ENCODE data around the gene ITPRID1. TPM values are rescaled to one million over a fixed set of nuclear protein-coding genes. Genes with fewer than 3 reads are reported as not detected.
"Not testable (repeated sequence)": the region's sequence is repeated elsewhere in the genome, so short reads cannot be mapped to it uniquely, and the experiment has no call there.

The ITPRID1 gene
- total RNA-seq, 1 experiment from 2014 or later: not detected

DNA sequence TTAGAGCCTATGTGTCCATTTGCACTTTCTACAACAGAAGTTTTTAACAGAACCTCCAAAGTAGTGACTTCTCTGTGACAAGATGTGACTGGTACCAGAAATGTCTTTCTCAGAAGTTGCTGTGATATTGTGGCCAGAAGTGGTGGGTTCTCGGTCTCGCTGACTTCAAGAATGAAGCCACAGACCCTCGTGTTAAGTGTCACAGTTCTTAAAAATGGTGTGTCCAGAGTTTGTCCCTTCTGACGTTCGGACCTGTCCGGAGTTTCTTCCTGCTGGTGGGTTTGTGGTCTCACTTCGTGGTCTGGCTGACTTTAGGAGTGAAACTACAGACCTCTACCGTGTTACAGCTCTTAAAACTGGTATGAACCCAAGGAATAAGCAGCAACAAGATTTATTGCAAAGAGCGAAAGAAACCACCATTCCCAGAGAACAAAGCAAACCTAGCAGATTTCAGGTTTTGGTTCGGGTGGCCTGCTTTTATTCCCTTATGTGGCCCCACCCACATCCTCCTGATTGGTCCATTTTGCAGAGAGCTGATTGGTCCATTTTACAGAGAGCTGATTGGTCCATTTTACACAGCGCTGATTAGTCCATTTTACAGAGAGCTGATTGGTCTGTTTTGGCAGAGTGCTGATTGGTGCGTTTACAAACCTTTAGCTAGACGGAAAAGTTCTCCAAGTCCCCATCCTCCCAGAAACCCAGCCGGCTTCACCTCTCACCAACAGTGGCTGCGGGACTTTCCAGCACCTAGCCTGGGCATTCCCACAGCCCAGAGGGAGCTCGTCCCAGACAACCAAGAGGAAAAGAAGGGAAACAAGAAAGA, 3.0 kb downstream of the ITPRID1 start:
- DNase-seq (ENCODE audit: extremely low read depth, low read depth): no peak

DNA sequence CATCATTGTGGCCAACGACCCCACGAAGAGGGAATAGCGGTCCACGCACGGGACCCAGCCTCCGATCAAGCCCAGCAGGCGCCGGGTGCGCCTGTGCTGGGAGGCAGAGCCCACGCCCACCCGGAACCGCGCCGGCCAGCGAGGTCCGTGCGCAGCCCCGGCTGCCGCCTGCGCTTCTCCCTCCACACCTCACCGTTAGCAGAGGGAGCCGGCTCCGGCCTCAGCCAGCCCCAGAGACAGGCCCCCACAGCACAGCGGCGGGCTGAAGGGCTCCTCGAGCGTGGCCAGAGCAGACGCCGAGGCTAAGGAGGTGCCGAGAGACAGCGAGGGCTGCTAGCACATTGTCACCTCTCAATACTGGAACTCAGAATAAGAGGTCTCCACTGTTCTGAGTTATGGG, 3.6 kb downstream of the ITPRID1 start:
- DNase-seq (ENCODE audit: extremely low read depth, low read depth): no peak

DNA sequence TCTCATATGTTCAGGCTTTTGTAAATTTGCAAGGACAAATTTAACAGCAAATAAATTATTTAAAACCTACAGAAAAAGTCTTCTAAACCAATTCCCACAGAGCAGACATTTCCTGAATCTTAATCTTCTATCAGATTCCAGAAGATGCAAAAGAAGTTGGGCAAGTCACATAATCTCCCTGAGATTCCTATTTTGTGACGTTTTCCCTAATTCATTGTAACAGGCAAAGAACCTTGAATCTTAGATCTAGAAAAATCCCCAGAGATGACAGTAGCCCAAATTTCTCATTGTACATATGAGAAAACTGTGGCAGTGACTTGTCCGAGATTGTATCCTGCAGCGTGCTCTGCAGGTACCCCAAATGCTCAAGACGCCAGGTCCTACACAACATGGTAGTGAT, 4.9 kb downstream of the ITPRID1 start:
- no peak for DNase-seq (ENCODE audit: extremely low read depth, low read depth)

DNA sequence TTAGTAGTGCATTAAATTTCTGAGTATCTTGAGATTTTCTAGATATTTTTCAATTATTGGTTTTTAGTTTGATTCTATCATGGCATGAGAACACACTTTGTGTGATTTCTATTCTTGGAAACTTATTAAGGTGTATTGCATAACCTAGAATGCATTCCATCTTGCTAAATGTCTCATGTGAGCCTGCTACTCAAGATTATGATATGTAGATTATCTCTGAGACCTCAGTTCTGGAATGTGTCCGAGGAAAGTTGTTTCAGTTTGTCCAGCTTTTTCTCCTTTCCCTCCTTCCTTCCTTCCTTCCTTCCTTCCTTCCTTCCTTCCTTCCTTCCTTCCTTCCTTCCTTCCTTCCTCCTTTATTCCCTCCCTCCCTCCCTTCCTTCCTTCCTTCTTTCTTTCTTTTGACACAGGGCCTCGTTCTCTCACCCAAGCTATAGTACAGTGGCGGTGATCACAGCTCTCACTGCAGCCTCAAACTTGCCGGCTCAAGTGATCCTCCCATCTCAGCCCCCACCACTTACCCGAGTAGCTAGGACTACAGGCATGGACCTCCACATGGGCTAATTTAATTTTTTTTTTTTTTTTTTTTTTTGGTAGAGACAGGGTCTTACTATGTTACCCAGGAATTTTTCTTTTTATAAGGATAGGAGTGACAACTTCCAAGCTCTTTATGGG, 7.6 kb downstream of the ITPRID1 start:
- no peak for DNase-seq (ENCODE audit: extremely low read depth, low read depth)

DNA sequence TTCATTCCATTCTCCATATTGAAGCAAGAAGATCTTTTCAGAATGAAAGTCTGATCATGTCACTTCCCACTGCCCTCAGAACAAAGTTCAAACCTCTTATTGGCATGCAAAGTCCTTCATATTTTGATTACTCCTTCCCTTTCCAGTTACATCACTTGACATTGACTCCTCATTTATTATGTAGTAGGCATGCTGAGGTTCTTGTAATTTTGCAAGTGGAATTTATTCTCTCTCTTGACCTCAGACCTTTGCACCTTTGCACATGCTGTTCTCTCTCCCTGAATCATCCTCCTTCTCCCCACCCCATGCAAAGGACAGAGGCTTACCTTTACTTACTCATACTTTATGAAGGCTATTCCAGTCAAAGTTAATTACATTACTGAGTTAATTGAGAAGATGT, 13.0 kb downstream of the ITPRID1 start:
- no peak for DNase-seq (ENCODE audit: extremely low read depth, low read depth)

DNA sequence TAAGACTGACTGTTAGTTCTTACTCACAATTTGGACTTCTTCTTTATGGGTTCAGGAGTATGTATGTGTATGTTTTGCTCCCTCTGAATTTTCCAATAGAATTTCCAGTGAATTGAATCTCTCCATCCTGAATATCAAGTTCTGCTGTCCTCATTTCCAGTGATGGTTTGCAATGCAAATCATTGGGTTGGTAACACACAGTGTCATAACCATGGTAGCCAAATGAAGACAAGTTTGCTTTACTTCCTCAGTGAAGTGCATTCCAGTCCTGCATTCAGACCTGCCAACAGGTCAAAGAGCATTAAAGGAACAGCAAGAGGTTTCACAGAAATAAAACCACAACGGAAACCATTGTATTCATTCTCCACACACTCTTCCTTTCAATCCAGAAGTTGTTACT, 15.2 kb downstream of the ITPRID1 start:
- no peak for DNase-seq (ENCODE audit: extremely low read depth, low read depth)

DNA sequence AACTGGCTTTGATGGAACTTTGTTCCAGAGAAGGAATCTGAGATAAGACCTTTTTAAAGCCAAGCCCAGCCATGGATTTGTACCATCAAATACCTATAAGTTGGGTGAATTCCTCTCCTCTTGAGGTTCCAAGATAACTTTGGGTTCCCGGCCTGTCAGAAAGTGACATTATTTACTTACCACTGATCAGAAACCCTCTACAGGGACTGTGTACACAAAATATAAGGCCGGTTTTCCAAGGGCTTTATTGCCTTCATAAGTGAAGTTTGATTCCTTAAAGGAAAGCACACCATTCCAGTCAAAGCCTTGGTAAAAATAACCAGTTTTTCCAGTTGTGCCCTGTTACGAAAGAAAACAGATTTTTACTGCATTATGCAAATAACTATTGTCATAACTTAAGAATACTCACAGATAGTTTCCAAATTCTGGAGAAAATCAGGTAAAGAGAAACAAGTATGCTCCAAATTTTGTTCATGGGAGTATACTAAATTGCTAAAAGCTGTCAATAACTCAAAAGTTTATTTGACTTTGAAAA, 26.8 kb downstream of the ITPRID1 start:
- not testable (repeated sequence) for DNase-seq (ENCODE audit: extremely low read depth, low read depth)

DNA sequence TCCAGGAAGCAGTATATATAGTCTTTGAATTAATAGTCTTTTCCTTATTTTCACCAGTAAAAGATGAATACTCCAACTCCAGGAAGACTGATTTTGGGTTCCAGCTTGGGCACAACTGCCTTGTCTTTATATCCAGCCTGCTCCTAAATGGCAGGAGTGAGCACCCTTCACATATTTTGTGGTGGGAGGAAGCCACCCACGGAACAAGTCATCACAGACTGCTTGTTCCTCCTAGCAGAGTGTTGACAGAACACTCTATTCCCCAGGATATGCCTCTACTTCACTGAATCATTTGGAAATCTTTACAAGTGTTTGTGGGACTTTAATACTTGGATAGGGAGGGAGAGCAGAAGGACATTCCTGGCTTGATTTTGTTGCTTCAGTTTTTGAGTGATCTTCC, 31.7 kb downstream of the ITPRID1 start:
- DNase-seq (ENCODE audit: extremely low read depth, low read depth): no peak

DNA sequence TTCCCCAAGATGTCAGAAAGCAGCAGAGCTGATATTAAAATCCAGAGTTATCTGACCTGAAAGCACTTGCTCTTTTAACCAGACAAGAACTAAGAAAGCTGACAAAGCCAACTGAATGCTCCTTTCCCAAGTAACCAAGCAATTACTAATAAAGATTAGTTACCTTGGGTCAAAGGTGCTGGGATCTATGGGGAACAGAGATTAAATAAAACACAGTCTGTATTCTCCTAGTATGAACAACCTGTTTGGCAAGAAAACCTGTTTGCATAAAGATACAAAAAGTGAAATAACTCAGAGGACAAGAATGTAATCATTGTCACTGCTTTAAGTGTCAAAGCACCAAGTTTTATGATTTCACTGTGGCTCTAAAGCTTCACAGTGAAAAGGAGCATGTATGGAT, 35.7 kb downstream of the ITPRID1 start:
- no peak for DNase-seq (ENCODE audit: extremely low read depth, low read depth)

DNA sequence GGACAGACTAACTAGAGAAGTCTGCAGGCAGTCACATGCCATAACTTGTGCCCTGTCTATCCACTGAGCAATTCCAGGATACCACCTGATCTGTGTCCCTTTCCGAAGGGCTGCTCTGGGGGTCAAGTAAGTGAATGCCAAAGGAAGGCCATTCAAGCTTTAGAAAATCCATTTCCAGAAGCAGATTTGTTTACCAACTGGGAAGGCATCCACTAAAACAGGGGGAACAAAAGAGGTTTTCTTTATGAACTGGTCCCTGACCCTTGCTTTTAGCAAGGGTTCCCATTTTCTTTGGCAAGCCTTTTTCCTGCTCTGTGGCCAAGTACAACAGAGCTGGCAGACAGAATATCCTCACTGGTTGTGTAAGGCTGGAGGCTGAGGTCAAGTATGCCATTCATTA, 36.5 kb downstream of the ITPRID1 start:
- DNase-seq (ENCODE audit: extremely low read depth, low read depth): no peak

DNA sequence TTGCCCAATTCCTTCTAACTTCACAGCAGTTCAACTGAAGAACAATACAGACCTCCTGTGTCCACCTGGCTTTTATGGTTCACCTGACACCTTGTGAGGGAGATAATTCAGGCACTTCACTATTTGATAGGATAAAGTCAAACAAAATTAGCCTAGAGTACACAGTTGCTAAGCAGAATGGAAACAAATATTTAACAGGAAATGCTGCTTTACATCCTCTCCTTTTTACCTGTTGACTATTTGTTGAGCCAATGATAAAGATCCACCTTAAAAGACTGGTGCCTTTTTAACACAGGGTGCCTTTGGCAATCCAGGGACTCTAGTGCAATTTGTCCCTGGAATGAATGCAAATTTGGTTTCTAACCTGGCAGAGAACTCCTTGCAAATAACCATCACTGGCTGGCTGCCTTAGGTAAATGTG, 39.8 kb downstream of the ITPRID1 start:
- no peak for DNase-seq (ENCODE audit: extremely low read depth, low read depth)

DNA sequence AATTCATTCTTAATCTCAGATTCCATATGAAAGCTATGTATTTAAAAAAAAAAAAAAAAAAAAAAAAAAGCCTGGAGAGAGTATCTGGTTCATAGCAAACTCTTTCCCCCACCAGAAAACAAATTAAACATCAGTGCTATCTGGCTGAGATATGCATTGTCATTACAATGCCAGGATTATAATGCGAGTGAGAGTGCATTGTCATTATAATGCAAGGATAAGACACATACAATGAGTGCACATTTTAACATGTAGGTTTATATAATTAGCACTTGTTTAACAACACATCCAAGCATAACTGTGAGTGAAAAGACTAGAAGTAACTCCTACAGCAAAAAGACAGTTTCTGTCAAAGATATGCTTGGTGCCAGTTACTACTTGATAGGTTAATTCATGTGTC, 48.1 kb downstream of the ITPRID1 start:
- no peak for DNase-seq (ENCODE audit: extremely low read depth, low read depth)

DNA sequence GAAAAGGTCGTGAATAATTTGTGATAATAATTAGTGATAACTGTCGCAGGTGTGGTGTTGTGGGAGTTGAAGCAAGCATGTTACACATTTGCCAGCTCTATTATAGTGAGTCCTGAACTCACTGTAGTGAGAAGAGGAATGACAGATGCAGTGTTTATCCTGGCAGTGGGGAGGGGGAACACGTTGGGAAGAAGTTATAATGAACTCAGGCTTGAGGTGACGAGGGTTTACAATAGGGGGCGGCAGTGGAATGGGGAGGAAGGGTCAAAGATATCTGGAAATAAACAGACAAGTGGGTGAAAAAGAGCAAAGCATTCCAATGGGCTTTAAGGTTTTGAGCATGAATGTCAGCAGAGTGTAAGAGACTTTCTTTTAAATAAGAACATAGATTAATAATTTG, 49.6 kb downstream of the ITPRID1 start:
- no peak for DNase-seq (ENCODE audit: extremely low read depth, low read depth)

DNA sequence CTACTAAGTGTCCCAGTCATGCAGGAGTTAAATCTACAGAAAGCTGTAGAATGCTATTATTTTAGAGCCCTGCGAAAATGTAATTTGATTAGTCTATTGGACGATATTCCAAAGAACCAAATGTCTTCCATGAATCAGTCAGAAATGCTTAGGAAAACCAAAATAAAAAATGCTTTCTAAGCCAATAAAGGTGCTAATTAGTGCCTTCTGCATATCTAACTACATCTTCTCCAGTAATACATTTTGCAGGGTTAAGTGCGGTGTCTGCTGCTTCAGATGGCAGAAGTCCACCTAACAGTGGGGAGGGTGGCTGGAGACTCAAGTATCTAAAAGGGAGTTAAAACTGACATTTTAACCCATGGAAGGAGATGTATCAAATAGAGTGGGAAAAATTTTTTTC, 50.1 kb downstream of the ITPRID1 start:
- no peak for DNase-seq (ENCODE audit: extremely low read depth, low read depth)

DNA sequence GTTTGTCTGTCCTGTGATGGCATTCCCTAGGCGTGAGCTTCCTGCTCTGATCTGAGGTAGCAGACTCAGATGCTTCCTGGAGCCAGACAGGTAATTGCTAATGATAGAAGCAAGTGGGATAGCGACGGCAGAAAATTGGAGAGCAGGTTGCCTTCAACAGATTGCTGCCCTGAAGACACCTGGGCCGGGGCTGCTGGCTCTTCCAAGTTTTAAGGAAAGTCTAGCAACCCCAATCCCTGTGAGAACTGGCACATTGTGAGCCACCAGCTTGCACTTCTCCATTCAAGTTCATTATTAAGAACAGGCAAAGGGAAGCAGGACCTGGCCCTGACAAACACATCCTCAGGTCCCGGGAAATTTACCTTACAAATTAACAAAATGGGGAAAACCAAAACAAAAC, 50.8 kb downstream of the ITPRID1 start:
- DNase-seq (ENCODE audit: extremely low read depth, low read depth): no peak

DNA sequence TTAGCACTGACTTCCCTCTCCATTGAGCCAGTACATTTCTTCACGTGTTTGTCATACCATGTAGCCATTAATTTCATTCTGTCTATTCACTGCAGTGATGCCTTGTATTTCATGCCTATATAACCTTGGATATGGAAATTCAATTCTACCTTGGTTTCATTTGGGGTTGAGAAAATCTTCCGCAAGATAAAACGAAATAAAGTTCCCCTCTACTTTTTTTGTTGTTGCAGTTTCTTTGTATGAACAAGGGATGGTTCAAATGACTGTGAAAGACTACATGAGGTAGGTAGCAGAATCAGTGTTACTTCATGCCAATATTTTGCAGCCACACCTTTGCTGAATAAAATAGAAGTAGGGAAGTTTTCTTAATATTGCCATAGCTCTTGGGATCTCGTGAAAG, 55.6 kb downstream of the ITPRID1 start:
- no peak for DNase-seq (ENCODE audit: extremely low read depth, low read depth)

DNA sequence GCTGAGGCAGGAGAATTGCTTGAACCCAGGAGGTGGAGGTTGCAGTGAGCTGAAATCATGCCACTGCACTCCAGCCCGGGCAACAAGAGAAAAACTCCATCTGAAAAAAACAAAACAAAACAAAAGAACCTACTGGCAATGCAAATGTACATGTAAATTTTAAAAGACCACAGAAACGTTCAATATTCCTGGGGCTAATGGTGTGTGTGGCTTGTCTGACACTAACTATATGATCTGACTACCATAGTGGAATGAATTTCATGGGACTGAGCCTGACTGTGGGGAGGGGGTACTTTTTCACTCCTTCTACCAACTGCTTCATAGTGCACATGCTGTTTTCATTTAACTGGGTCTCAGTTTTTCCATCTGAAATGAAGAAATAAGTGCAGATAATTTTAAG, 69.6 kb downstream of the ITPRID1 start:
- no peak for DNase-seq (ENCODE audit: extremely low read depth, low read depth)

DNA sequence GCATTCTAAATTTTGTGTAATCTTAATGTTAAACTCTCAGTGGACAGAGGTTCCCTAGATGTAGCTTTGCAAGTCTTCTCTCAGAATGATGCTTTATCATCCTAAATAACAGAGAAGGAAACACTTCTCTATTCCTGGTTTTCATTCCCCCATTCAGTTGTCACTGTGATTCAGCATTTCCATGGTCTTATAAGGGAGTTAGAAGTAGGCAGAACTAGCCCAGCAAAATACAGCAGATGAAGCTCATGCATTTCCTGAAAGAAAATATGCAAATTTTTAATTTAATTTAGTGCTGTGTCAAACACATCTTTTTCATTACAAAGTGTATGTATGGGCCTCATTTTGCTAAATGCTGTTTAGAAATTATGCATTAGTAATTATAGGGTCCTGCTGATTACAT, 70.1 kb downstream of the ITPRID1 start:
- DNase-seq (ENCODE audit: extremely low read depth, low read depth): peak; percentile 35

DNA sequence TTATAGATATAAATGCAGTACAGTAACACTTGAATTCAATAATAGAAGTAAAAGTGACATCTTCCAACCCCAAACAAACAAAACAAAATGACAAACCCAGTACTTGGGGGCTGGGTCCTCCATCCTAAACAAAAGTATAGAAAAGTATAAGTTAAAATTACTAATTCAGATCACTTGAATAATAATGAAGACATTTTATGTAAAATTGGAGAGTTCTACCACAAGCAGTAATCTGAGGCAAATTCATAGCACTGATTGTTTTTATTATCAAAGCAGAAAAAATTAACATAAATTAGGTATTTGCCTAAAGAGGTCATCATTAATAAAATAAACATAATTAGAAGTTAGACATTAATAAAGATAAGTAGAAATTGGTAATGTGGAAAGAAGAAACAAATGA, 81.5 kb downstream of the ITPRID1 start:
- DNase-seq (ENCODE audit: extremely low read depth, low read depth): no peak

DNA sequence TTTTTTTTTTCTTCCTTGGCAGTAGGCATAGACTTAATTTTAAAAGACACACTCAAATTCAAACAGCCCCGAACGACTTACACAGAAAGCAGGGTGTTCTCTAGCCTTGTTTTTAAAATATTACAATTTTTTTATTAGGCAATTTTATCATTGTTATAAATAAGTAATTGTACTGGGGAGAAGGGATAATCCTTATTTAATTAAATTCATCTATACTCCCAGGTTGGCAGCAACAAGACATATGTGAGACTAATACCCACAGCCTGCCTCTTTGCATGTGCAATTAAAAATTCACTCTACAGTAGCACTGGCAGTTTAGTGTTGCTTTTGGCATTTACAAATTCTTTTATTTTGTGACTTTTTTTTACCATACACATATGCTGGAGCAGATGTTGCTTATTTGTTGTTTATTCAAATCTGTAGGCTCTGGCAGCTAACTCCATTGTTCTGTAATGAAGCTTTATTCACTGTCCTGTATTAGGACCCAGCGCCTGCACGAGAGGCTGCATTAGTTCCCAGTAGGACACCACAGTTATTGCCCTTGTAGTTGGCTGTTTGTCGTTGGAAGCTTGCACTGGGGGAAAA, 88.2 kb downstream of the ITPRID1 start:
- DNase-seq (ENCODE audit: extremely low read depth, low read depth): no peak

DNA sequence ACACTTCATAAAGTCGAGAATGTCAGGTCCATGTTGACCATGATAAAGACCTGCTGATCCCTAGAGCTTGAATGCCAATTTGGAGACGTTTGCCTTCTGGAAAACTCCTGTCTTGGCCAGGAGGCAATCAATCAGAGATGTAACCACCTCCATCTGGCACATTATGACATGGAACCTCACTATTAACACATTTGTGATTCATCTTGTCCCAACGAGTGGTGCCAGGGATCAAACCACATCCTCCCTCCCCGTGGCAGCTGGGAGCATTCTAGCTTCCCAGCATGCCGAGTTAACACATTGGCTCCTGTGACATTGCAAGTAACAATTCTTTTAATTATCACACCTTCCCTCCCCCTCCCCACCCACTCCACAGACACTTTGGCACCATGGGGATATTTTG, 89.2 kb downstream of the ITPRID1 start:
- no peak for DNase-seq (ENCODE audit: extremely low read depth, low read depth)

DNA sequence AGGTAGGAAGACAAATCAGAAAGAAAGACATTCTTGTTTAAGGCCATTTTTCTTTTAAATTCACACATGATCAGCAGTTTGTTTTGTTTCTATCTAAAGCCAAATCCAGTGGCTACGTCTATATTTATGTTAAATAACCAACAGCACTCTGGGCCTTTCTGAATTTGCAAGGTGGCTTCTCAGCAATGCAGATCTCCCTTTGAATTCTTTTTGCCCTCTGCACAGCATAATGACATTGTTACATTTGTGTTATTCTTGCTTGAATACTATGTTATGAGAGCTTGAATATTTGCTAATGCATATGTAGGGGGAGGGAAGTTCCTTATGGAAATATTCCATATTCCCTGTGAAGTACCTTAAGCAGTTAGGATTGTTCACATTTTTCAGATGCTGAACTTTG, 99.7 kb downstream of the ITPRID1 start:
- DNase-seq (ENCODE audit: extremely low read depth, low read depth): no peak

All from NCI-H460 (cell line).